BJ (cell line): ENCODE measurements around the gene MSH2. TPM values are rescaled to one million over a fixed set of nuclear protein-coding genes. Genes with fewer than 3 reads are reported as not detected.
"Not testable (repeated sequence)": the region's sequence is repeated elsewhere in the genome, so short reads cannot be mapped to it uniquely, and the experiment has no call there.

Experiments used
- CTCF ChIA-PET: fragments of 350-600 bp; formaldehyde crosslinking; extraction: SDS; loops from one replicate; lab custom pipeline; 2021; ENCODE audit warnings: antibody characterized with exemption, inconsistent platforms; lab: Yijun Ruan, JAX
- POLR2A ChIA-PET: fragments of 300-600 bp; sonication (Branson Sonifier 250); formaldehyde crosslinking; extraction: SDS; loops from one replicate; lab custom pipeline; 2021; ENCODE audit warnings: antibody characterized with exemption; lab: Charles Lee
- DNase-seq: peaks from one replicate; pipeline ENCODE4 v3.0.0-alpha.2; 2011; ENCODE audit warnings: low read depth
- H3K27me3 ChIP-seq: 2 replicates; pipeline ENCODE4 v1.6.0; 2011; ENCODE audit warnings: low read length; ENCODE audit not compliant: control insufficient read depth, insufficient read depth
- H3K36me3 ChIP-seq: 2 replicates; pipeline ENCODE4 v1.5.1; 2011; ENCODE audit warnings: low read length; ENCODE audit not compliant: control insufficient read depth, insufficient read depth
- H3K4me3 ChIP-seq: 2 replicates; pipeline ENCODE4 v1.5.1; 2011; ENCODE audit warnings: low read depth, mild to moderate bottlenecking, control low read depth, low read length
- polyA plus RNA-seq: library from polyadenylated mRNA; depleted of rRNA; stranded (reverse); fragments of >200 nt; gene quantifications from 2 replicates; pipeline ENCODE4 v1.2.3, GENCODE V29; 2011
- TF ChIP-seq, protein P1 (sequence below): IDR thresholded peaks from 2 replicates; pipeline ENCODE4 v1.5.1; 2011; ENCODE audit warnings: low read depth, mild to moderate bottlenecking, control low read depth, inconsistent platforms, low read length, moderate library complexity; ENCODE audit not compliant: insufficient read depth

MSH2 gene
- polyA plus RNA-seq, 1 experiment, result 4.9 TPM

DNA sequence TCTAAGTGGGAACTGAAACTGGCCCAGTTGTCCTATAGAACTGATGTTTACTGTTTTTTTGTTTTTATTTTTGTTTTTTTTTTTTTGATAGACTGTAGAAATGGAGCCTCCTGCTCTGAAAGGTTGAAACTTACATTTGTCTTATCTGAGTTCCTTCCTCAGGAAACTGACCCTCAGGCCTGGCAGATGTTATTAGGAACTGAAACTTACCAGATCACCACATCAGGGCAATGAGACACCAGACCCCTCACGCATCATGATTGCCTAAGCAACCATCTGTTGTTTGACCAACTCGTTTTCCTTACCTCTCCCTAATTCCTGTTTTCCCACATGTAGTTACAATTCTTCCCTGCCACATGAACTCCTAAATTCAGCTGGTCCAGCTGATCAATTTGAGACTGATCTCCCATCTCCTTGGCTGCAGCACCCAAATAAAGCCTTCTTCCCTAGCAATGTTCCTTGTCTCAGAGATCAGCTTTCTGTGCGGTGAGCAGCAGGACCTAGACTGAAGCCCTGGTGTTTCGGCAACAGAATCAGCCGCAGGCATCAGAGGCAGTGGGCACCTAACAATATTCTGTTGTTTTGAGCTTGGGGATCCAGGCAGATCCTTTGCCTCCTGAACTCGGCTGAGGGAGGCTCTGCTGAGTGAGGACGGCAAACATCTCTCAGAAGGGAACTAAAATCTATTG, 96.8 kb downstream of the MSH2 start:
- TF ChIP-seq, protein P1, sequence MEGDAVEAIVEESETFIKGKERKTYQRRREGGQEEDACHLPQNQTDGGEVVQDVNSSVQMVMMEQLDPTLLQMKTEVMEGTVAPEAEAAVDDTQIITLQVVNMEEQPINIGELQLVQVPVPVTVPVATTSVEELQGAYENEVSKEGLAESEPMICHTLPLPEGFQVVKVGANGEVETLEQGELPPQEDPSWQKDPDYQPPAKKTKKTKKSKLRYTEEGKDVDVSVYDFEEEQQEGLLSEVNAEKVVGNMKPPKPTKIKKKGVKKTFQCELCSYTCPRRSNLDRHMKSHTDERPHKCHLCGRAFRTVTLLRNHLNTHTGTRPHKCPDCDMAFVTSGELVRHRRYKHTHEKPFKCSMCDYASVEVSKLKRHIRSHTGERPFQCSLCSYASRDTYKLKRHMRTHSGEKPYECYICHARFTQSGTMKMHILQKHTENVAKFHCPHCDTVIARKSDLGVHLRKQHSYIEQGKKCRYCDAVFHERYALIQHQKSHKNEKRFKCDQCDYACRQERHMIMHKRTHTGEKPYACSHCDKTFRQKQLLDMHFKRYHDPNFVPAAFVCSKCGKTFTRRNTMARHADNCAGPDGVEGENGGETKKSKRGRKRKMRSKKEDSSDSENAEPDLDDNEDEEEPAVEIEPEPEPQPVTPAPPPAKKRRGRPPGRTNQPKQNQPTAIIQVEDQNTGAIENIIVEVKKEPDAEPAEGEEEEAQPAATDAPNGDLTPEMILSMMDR, result no peak
- Histone ChIP-seq H3K4me3 (no peak overlapping the region), H3K36me3 (no peaks in the 10 kb centered on the region; the same call in 1 of the 2 replicates), H3K27me3 (no peaks in the 10 kb centered on the region)
- ChIA-PET POLR2A (no interaction called here), CTCF (interaction anchor here (0.9 kb wide), 1 partner anchor 56 kb away, joined by 4 read pairs; no protein-coding TSS in a partner anchor)
- no peak for DNase-seq

DNA sequence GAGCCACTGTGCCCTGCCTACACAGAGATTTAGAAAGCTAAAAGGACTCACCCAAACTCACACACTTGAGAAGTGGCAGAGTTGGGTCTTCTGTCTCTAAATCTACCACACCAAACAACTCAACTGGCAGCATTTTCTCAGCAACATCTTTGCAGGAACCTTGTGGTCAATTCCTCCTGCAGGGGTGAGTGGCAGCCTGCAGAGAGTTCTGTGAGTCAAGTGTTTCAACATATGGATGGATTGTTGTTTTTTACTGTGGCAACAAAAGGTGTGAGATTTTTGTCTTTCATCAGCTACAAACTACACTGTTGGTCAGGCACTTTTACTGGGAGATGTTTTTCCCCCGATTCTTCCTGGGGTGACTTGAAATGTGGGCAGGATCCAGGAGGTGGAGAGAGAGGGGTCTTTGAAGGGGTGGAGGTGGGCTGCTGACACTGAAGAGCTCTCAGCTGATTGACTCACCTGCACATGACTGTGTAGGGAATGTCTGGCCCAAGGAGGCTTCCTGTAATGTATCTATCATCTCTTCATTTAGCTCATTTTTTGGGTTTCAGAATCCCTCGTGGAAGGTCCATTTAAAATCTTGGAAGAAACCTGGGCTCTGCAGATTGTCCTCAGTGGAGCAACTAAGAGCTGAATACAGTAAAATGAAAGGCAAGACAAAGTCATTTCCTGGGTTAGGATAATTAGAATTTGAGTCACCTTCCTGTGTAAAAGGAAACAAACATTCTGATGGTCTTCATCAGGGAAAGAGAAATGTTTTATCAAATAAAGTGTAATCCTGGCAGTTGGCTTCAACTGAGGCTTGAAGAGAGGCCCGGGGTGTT, 98.6 kb downstream of the MSH2 start:
- no peaks in the 10 kb centered on the region; the same call in 1 of the 2 replicates for H3K36me3 ChIP-seq
- H3K4me3 ChIP-seq, result no peak overlapping the region
- TF ChIP-seq, protein P1, result no peak
- ChIA-PET POLR2A (no interaction called here), CTCF (interaction anchor here (0.6 to 1.0 kb wide), 3 partner anchors 11 to 75 kb away, joined by 3 to 6 read pairs (median 3); no protein-coding TSS in a partner anchor)
- H3K27me3 ChIP-seq, result 0 out of 2 replicates have a peak, but pooled peaks cover under 1% of the 10 kb centered on the region
- DNase-seq, result no peak

DNA sequence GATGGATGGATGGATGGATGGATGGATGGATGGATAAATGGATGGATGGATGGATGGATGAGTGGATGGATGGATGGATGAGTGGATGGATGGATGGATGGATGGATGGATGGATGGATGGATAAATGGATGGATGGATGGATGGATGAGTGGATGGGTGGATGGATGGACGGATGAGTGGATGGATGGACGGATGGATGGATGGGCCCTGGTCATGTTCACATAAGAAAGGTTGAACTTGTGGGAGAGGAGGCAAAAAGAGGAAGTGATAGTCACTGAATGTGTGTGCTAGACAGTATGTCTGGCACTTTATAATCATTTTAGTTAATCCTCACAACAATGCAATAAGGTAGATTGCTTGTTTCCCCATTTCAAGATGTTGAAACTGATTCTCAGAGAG, 99.5 kb downstream of the MSH2 start:
- DNase-seq, H3K27me3 ChIP-seq, H3K4me3 ChIP-seq, H3K36me3 ChIP-seq, POLR2A ChIA-PET: not testable (repeated sequence)
- CTCF ChIA-PET, result interaction anchor here (0.7 kb wide), 1 partner anchor 10 kb away, joined by 3 read pairs; no protein-coding TSS in a partner anchor

DNA sequence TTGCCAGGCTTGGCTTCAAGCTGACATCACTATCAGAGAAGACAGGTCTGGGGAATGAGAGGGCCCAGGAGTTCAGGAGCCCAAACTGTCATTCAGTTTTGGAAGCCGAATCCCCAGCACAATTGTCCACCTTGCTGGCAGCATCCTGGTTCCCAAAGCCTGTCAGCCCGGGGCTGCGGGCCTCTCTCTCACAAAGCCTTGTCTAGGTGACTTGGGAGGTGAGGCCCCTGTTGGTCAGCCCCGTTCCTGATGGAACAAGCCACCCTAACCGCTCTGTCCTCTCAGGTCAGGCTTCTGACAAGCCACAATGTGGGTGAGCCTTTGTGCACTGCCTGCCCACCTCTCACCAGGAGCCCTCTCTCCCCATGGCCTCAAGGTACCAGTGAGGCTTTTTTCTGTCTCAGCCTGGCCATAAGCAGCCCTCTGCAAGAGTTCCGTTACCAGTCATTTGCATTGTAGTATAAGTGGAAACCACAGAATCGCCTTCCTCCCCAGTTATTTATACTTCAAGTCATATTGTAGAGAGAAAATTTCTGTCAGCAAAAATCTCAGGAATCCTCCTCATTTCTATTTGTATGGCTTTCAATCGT, 100.6 kb downstream of the MSH2 start:
- ChIA-PET POLR2A (no interaction called here), CTCF (no interaction called here)
- TF ChIP-seq, protein P1, result no peak

DNA sequence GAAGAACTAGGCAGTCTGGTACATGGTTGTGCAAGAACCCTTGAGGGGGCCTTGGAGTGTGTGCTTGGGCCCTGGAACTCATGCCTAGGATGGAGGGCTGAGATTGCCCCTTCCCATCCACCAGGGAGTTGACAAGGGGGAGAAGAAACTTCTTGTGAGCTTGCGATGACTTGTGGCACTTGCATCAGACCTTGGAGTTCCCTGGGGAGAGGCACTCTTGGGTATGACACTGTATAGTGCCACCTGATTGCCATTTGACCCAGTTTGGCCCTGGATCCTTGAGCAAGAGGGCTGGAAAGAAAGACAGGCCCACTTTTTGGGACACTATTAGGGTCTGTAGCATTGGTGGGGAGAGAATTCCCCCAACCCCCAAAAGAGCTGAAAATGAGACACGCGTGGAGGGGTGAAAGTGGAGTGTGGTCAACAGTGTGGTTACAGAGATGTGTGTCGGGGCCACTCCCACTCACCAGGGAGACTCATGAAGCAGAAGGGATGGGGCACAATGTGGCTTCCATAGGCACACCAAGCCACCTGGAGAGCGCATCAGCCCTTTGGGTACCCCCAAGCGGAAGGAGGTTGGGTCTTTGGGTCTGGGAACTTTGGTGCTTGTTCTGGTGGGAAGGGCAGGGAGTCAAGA, 101.3 kb downstream of the MSH2 start:
- ChIA-PET POLR2A (no interaction called here), CTCF (no interaction called here)
- Histone ChIP-seq H3K36me3 (no peaks in the 10 kb centered on the region; the same call in 1 of the 2 replicates), H3K27me3 (peaks cover 7% of the 10 kb centered on the region), H3K4me3 (no peak overlapping the region)
- TF ChIP-seq, protein P1, result no peak
- no peak for DNase-seq

More for the DNA sequence above, 100.6 kb downstream of the MSH2 start:
- no peak overlapping the region for H3K4me3 ChIP-seq
- DNase-seq, result no peak
- H3K27me3 ChIP-seq, result peaks cover 6% of the 10 kb centered on the region
- no peaks in the 10 kb centered on the region; the same call in 1 of the 2 replicates for H3K36me3 ChIP-seq
